ENCODE data around the gene FAM98B.
"Not testable (repeated sequence)": the region's sequence is repeated elsewhere in the genome, so short reads cannot be mapped to it uniquely, and the experiment has no call there.

FAM98B gene

GRCh38 chr15:38430106-38430760 lies 23.7 kb upstream of the FAM98B start:
- H3K36me3 ChIP-seq (ENCODE audit: control insufficient read depth, insufficient read depth, low read length), result no peaks in the 10 kb centered on the region
- WGBS, 2 experiments, result 92% methylated on average over 3 of the region's 3 CpGs
- no peaks in the 10 kb centered on the region for H3K9me3 ChIP-seq (ENCODE audit: control insufficient read depth, low read length)
- H3K27ac ChIP-seq (ENCODE audit: insufficient read depth, low read depth, low read length, poor library complexity, severe bottlenecking), result no peak overlapping the region
- no peaks in the 10 kb centered on the region for H3K4me1 ChIP-seq (ENCODE audit: control insufficient read depth, insufficient read depth, low read length)
- no peak overlapping the region for H3K4me3 ChIP-seq (ENCODE audit: insufficient read depth, low read depth, low read length)
- H3K27me3 ChIP-seq (ENCODE audit: control insufficient read depth, insufficient read depth, low read length, poor library complexity, severe bottlenecking), result no peaks in the 10 kb centered on the region

DNA sequence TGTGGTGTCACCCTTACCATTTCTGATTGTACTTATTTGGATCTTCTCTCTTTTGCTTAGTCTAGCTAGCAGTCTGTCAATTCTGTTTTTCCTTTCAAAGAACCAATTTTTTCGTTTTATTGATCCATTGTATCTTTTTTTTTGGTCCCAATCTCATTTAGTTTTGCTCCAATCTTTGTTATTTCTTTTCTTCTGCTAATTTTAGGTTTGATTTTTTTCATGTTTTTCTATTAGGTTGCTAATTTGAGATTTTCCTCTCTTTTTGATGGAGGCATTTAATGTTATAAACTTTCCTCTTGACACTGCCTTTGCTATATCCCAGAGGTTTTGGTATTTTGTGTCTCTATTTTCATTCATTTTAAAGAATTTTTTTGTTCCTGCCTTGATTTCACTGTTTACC lies 16.9 kb upstream of the FAM98B start:
- no peak overlapping the region for H3K4me3 ChIP-seq (ENCODE audit: insufficient read depth, low read depth, low read length)
- no peak overlapping the region for H3K27ac ChIP-seq (ENCODE audit: insufficient read depth, low read depth, low read length, poor library complexity, severe bottlenecking)
- no peaks in the 10 kb centered on the region for H3K27me3 ChIP-seq (ENCODE audit: control insufficient read depth, insufficient read depth, low read length, poor library complexity, severe bottlenecking)
- no peaks in the 10 kb centered on the region for H3K4me1 ChIP-seq (ENCODE audit: control insufficient read depth, insufficient read depth, low read length)
- 0% methylated on average over 1 of the region's 1 CpG for WGBS, 2 experiments
- no peaks in the 10 kb centered on the region for H3K36me3 ChIP-seq (ENCODE audit: control insufficient read depth, insufficient read depth, low read length)
- H3K9me3 ChIP-seq (ENCODE audit: control insufficient read depth, low read length), result no peaks in the 10 kb centered on the region

DNA sequence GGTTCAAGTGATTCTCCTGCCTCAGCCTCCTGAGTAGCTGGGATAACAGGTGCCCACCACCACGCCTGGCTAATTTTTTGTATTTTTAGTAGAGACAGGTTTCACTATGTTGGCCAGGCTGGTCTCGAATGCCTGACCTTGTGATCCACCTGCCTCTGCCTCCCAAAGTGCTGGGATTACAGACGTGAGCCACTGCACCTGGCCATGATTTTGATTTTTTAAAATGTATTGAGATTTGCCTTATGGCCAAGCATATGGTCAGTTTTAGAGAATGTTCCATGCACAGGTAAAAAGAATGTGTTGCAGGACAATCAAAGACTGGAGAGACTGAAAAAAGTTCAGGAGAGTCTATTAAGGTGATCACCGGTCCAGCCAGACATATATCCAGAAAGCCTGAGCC lies 16.3 kb upstream of the FAM98B start:
- not testable (repeated sequence) for H3K4me1 ChIP-seq (ENCODE audit: control insufficient read depth, insufficient read depth, low read length); H3K27me3 ChIP-seq (ENCODE audit: control insufficient read depth, insufficient read depth, low read length, poor library complexity, severe bottlenecking); H3K9me3 ChIP-seq (ENCODE audit: control insufficient read depth, low read length); H3K4me3 ChIP-seq (ENCODE audit: insufficient read depth, low read depth, low read length); H3K36me3 ChIP-seq (ENCODE audit: control insufficient read depth, insufficient read depth, low read length); H3K27ac ChIP-seq (ENCODE audit: insufficient read depth, low read depth, low read length, poor library complexity, severe bottlenecking)
- WGBS, 2 experiments, result 87 to 92% methylated on average over 4 of the region's 4 CpGs

GRCh38 chr15:38438031-38438986 lies 15.6 kb upstream of the FAM98B start:
- H3K36me3 ChIP-seq (ENCODE audit: control insufficient read depth, insufficient read depth, low read length), result no peaks in the 10 kb centered on the region
- 89 to 93% methylated on average over 2 of the region's 2 CpGs for WGBS, 2 experiments
- no peaks in the 10 kb centered on the region for H3K4me1 ChIP-seq (ENCODE audit: control insufficient read depth, insufficient read depth, low read length)
- H3K27me3 ChIP-seq (ENCODE audit: control insufficient read depth, insufficient read depth, low read length, poor library complexity, severe bottlenecking), result no peaks in the 10 kb centered on the region
- H3K4me3 ChIP-seq (ENCODE audit: insufficient read depth, low read depth, low read length), result no peak overlapping the region
- no peak overlapping the region for H3K27ac ChIP-seq (ENCODE audit: insufficient read depth, low read depth, low read length, poor library complexity, severe bottlenecking)
- no peaks in the 10 kb centered on the region for H3K9me3 ChIP-seq (ENCODE audit: control insufficient read depth, low read length)

DNA sequence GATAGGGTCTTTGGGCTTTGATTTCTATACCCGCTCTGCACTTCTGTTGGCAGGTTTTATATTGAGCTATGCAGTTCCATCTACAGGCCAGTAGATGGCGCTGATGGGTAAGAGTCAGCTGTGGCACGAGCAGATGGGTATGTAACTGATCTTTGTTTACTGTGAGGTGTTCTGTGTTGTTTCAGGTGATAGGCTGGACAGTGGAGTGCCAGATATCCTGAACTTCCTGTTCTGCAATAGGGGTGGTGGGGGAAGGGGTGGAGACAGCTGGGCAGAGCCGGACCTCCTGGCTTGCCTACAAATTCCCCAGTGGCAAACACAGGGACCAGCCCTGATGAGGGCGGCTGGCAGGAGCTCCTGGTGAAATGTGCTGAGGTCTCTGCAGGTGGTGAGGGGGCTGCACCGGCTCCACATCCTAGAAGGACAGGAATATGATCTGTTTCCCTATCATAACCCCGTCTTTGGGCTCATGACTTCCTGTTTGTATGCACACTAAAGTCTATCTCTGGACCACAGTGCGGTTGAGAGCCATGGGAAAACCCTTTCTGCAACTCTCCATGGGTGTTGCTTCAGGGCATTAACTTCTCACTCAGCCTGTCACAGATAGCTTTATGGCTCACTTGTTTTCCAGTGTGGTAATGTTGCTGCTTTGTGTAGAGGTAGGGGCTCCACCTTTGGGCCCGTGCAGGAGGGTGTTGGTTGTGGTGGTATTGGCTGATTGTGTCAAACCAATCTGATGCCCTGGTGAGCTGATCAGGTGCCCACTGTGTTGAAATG lies 13.4 kb upstream of the FAM98B start:
- no peaks in the 10 kb centered on the region for H3K27me3 ChIP-seq (ENCODE audit: control insufficient read depth, insufficient read depth, low read length, poor library complexity, severe bottlenecking)
- H3K36me3 ChIP-seq (ENCODE audit: control insufficient read depth, insufficient read depth, low read length), result no peaks in the 10 kb centered on the region
- no peaks in the 10 kb centered on the region for H3K4me1 ChIP-seq (ENCODE audit: control insufficient read depth, insufficient read depth, low read length)
- no peak overlapping the region for H3K4me3 ChIP-seq (ENCODE audit: insufficient read depth, low read depth, low read length)
- H3K9me3 ChIP-seq (ENCODE audit: control insufficient read depth, low read length), result no peaks in the 10 kb centered on the region
- 34 to 35% methylated on average over 9 of the region's 9 CpGs for WGBS, 2 experiments
- H3K27ac ChIP-seq (ENCODE audit: insufficient read depth, low read depth, low read length, poor library complexity, severe bottlenecking), result no peak overlapping the region

GRCh38 chr15:38441130-38441519 lies 12.8 kb upstream of the FAM98B start:
- no peaks in the 10 kb centered on the region for H3K27me3 ChIP-seq (ENCODE audit: control insufficient read depth, insufficient read depth, low read length, poor library complexity, severe bottlenecking)
- no peaks in the 10 kb centered on the region for H3K36me3 ChIP-seq (ENCODE audit: control insufficient read depth, insufficient read depth, low read length)
- no peak overlapping the region for H3K27ac ChIP-seq (ENCODE audit: insufficient read depth, low read depth, low read length, poor library complexity, severe bottlenecking)
- H3K4me3 ChIP-seq (ENCODE audit: insufficient read depth, low read depth, low read length), result no peak overlapping the region
- no peaks in the 10 kb centered on the region for H3K9me3 ChIP-seq (ENCODE audit: control insufficient read depth, low read length)
- no peaks in the 10 kb centered on the region for H3K4me1 ChIP-seq (ENCODE audit: control insufficient read depth, insufficient read depth, low read length)
- 93 to 96% methylated on average over 3 of the region's 3 CpGs for WGBS, 2 experiments

- Histone ChIP-seq H3K4me3 (ENCODE audit: insufficient read depth, low read depth, low read length) (peak overlapping the region; percentile 96), H3K27me3 (ENCODE audit: control insufficient read depth, insufficient read depth, low read length, poor library complexity, severe bottlenecking) (peaks cover 3% of the 10 kb centered on the region), H3K9me3 (ENCODE audit: control insufficient read depth, low read length) (no peaks in the 10 kb centered on the region), H3K4me1 (ENCODE audit: control insufficient read depth, insufficient read depth, low read length) (peaks cover 6% of the 10 kb centered on the region), H3K27ac (ENCODE audit: insufficient read depth, low read depth, low read length, poor library complexity, severe bottlenecking) (peak overlapping the region; percentile 93), H3K36me3 (ENCODE audit: control insufficient read depth, insufficient read depth, low read length) (no peaks in the 10 kb centered on the region)
- WGBS, 2 experiments, result 0% methylated on average over 5 to 9 of the region's 12 CpGs
Measured at GRCh38 chr15:38454696-38455090, 766 bp downstream of the FAM98B start.

DNA sequence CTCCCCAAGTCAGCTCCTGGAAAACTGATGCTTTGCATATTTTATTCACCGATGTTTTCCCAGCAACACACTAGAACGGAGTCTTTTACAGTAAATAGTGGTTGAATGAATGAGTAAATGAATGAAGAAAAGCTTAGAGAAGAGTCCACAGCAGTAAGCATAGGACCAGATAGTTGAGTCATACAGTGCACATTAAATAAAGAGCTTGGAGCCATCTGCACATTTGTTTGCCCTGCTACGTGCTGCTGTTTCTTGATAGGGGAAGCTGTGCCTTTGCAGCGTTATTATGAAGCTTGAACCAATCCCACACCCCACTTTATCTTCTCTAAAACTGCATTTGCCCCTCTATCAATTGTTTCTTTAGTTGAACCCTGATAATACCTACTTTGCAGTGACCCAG lies 1.2 kb downstream of the FAM98B start:
- Histone ChIP-seq H3K9me3 (ENCODE audit: control insufficient read depth, low read length) (no peaks in the 10 kb centered on the region), H3K36me3 (ENCODE audit: control insufficient read depth, insufficient read depth, low read length) (no peaks in the 10 kb centered on the region), H3K27ac (ENCODE audit: insufficient read depth, low read depth, low read length, poor library complexity, severe bottlenecking) (no peak overlapping the region), H3K27me3 (ENCODE audit: control insufficient read depth, insufficient read depth, low read length, poor library complexity, severe bottlenecking) (peaks cover 3% of the 10 kb centered on the region), H3K4me3 (ENCODE audit: insufficient read depth, low read depth, low read length) (peak overlapping the region; percentile 96), H3K4me1 (ENCODE audit: control insufficient read depth, insufficient read depth, low read length) (peaks cover 6% of the 10 kb centered on the region)
- 29% methylated on average over 3 to 4 of the region's 4 CpGs for WGBS, 2 experiments

GRCh38 chr15:38458646-38459045 lies 4.7 kb downstream of the FAM98B start:
- H3K4me3 ChIP-seq (ENCODE audit: insufficient read depth, low read depth, low read length), result no peak overlapping the region
- H3K9me3 ChIP-seq (ENCODE audit: control insufficient read depth, low read length), result no peaks in the 10 kb centered on the region
- H3K27me3 ChIP-seq (ENCODE audit: control insufficient read depth, insufficient read depth, low read length, poor library complexity, severe bottlenecking), result no peaks in the 10 kb centered on the region
- H3K36me3 ChIP-seq (ENCODE audit: control insufficient read depth, insufficient read depth, low read length), result no peaks in the 10 kb centered on the region
- no peak overlapping the region for H3K27ac ChIP-seq (ENCODE audit: insufficient read depth, low read depth, low read length, poor library complexity, severe bottlenecking)
- WGBS, 2 experiments, result 94 to 96% methylated on average over 5 of the region's 5 CpGs
- peaks cover 6% of the 10 kb centered on the region for H3K4me1 ChIP-seq (ENCODE audit: control insufficient read depth, insufficient read depth, low read length)

DNA sequence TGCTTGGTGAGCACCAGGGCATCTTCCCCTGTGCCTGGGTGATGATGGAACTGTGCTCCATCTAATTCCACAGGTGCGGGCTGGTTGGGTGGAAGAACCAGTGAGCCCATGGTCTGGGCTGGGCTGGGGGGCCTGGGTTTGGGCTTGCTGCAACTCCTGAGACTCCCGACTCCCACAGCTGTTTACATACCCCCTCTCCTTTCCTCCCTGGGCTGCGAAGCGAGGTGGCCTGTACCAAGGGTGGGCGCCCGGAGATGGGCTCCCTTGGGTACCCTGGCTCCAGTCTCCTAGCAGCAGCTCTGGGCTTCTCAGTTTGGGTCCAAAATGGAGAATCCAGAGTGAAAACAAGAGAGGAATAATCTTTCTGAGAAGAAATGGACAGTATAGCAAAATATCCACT lies 5.6 kb downstream of the FAM98B start:
- no peak overlapping the region for H3K4me3 ChIP-seq (ENCODE audit: insufficient read depth, low read depth, low read length)
- H3K27ac ChIP-seq (ENCODE audit: insufficient read depth, low read depth, low read length, poor library complexity, severe bottlenecking), result no peak overlapping the region
- H3K36me3 ChIP-seq (ENCODE audit: control insufficient read depth, insufficient read depth, low read length), result no peaks in the 10 kb centered on the region
- H3K27me3 ChIP-seq (ENCODE audit: control insufficient read depth, insufficient read depth, low read length, poor library complexity, severe bottlenecking), result no peaks in the 10 kb centered on the region
- WGBS, 2 experiments, result 86 to 89% methylated on average over 6 of the region's 6 CpGs
- H3K4me1 ChIP-seq (ENCODE audit: control insufficient read depth, insufficient read depth, low read length), result peaks cover 6% of the 10 kb centered on the region
- no peaks in the 10 kb centered on the region for H3K9me3 ChIP-seq (ENCODE audit: control insufficient read depth, low read length)
